Hindlimb muscle (tissue), 1 donor: ENCODE results near the gene QSOX2. TPM values are rescaled to one million over a fixed set of nuclear protein-coding genes. Genes with fewer than 3 reads are reported as not detected.

Source experiments
- DNase-seq: peaks from one replicate; pipeline ENCODE4 v3.0.0-alpha.2; 2013
- polyA plus RNA-seq: library from polyadenylated mRNA; unstranded; fragments of 120-200 nt; gene quantifications from one replicate; pipeline ENCODE4 v1.2.1, GENCODE V29; 2013; ENCODE audit not compliant: insufficient read length

Gene QSOX2
- polyA plus RNA-seq, 1 donor, result 8.3 TPM

GRCh38 chr9:136190237-136190601, 55.4 kb downstream of the QSOX2 start:
- DNase-seq, result no peak

GRCh38 chr9:136189394-136190236, 56.0 kb downstream of the QSOX2 start:
- DNase-seq, result no peak

- DNase-seq, result no peak
Observed at GRCh38 chr9:136187683-136188586, 57.7 kb downstream of the QSOX2 start.

- no peak for DNase-seq
Observed at GRCh38 chr9:136187197-136187596, 58.4 kb downstream of the QSOX2 start.

GRCh38 chr9:136186386-136186785, 59.2 kb downstream of the QSOX2 start:
- no peak for DNase-seq

GRCh38 chr9:136185596-136186366, 59.8 kb downstream of the QSOX2 start:
- no peak for DNase-seq

- no peak for DNase-seq
Observed at GRCh38 chr9:136185066-136185465, 60.5 kb downstream of the QSOX2 start.

- no peak for DNase-seq
Observed at GRCh38 chr9:136182850-136183422, 62.7 kb downstream of the QSOX2 start.

GRCh38 chr9:136182420-136182787, 63.2 kb downstream of the QSOX2 start:
- no peak for DNase-seq

GRCh38 chr9:136181784-136182419, 63.7 kb downstream of the QSOX2 start:
- no peak for DNase-seq

GRCh38 chr9:136180586-136180985, 65.0 kb downstream of the QSOX2 start:
- DNase-seq, result no peak

GRCh38 chr9:136179761-136180160, 65.9 kb downstream of the QSOX2 start:
- DNase-seq, result no peak

GRCh38 chr9:136179101-136179616, 66.5 kb downstream of the QSOX2 start:
- no peak for DNase-seq

GRCh38 chr9:136178773-136179075, 66.9 kb downstream of the QSOX2 start:
- no peak for DNase-seq

GRCh38 chr9:136178061-136178772, 67.4 kb downstream of the QSOX2 start:
- no peak for DNase-seq

- no peak for DNase-seq
Observed at GRCh38 chr9:136177224-136177623, 68.4 kb downstream of the QSOX2 start.

GRCh38 chr9:136175616-136176197, 69.9 kb downstream of the QSOX2 start:
- no peak for DNase-seq

- no peak for DNase-seq
Observed at GRCh38 chr9:136174779-136175615, 70.6 kb downstream of the QSOX2 start.

GRCh38 chr9:136173648-136174290, 71.8 kb downstream of the QSOX2 start:
- DNase-seq, result no peak
